SK-N-SH treated with all-trans-retinoic acid at 6 μM for 48 hours (cell line): ENCODE results near the gene EVA1C.
"Not testable (repeated sequence)": the region's sequence is repeated elsewhere in the genome, so short reads cannot be mapped to it uniquely, and the experiment has no call there.

ENCODE experiments used
- ATAC-seq: fragments of 200-7000 bp; cut with Tn5 transposase; 3 replicates; pipeline ENCODE4 v1.9.1; 2020; ENCODE audit warnings: mild to moderate bottlenecking, moderate library complexity
- ARNTL ChIP-seq: fragments of 450-650 bp; formaldehyde crosslinking; IDR thresholded peaks from 2 replicates; pipeline ENCODE4 v1.5.0; 2020; ENCODE audit warnings: low read depth, mild to moderate bottlenecking, moderate library complexity, borderline replicate concordance
- BACH2 ChIP-seq: fragments of 250-450 bp; sonication (Bioruptor Pico); IDR thresholded peaks from 2 replicates; pipeline ENCODE4 v1.9.0; 2021; ENCODE audit warnings: mild to moderate bottlenecking, borderline replicate concordance
- CSDC2 ChIP-seq: fragments of 250-450 bp; sonication (Bioruptor Pico); IDR thresholded peaks from 2 replicates; pipeline ENCODE4 v1.5.0; 2020; ENCODE audit warnings: mild to moderate bottlenecking, moderate library complexity
- CSRNP3 ChIP-seq: fragments of 250-450 bp; sonication (Bioruptor Pico); IDR thresholded peaks from 2 replicates; pipeline ENCODE4 v1.5.1; 2021; ENCODE audit warnings: mild to moderate bottlenecking, moderate library complexity
- GLIS3 ChIP-seq: fragments of 250-450 bp; sonication (Bioruptor Pico); IDR thresholded peaks from 2 replicates; pipeline ENCODE4 v1.5.0; 2020; ENCODE audit warnings: mild to moderate bottlenecking, moderate library complexity
- ISL1 ChIP-seq: fragments of 250-450 bp; sonication (Bioruptor Pico); IDR thresholded peaks from 2 replicates; pipeline ENCODE4 v2.1.2; 2022; ENCODE audit warnings: mild to moderate bottlenecking, moderate library complexity
- OSR1 ChIP-seq: fragments of 250-450 bp; sonication (Bioruptor Pico); IDR thresholded peaks from 2 replicates; pipeline ENCODE4 v1.8.0; 2022; ENCODE audit warnings: moderate library complexity, mild to moderate bottlenecking, inconsistent platforms
- POU6F1 ChIP-seq: fragments of 250-450 bp; sonication (Bioruptor Pico); IDR thresholded peaks from 2 replicates; pipeline ENCODE4 v1.8.0; 2021; ENCODE audit warnings: low read depth, mild to moderate bottlenecking, moderate library complexity, borderline replicate concordance
- PPARA ChIP-seq: fragments of 250-450 bp; sonication (Bioruptor Pico); IDR thresholded peaks from 2 replicates; pipeline ENCODE4 v1.5.0; 2020; ENCODE audit warnings: mild to moderate bottlenecking, borderline replicate concordance
- RARB ChIP-seq: fragments of 250-450 bp; sonication (Bioruptor Pico); IDR thresholded peaks from 2 replicates; pipeline ENCODE4 v1.8.0; 2021; ENCODE audit warnings: mild to moderate bottlenecking, moderate library complexity
- SNAI2 ChIP-seq: fragments of 250-450 bp; sonication (Bioruptor Pico); IDR thresholded peaks from 2 replicates; pipeline ENCODE4 v1.5.0; 2020; ENCODE audit warnings: mild to moderate bottlenecking, moderate library complexity
- TCF4 ChIP-seq: fragments of 250-450 bp; sonication (Bioruptor Pico); IDR thresholded peaks from 2 replicates; pipeline ENCODE4 v1.8.0; 2021; ENCODE audit warnings: mild to moderate bottlenecking, moderate library complexity, borderline replicate concordance
- TOX ChIP-seq: fragments of 250-450 bp; sonication (Bioruptor Pico); IDR thresholded peaks from 2 replicates; pipeline ENCODE4 v1.8.0; 2021; ENCODE audit warnings: mild to moderate bottlenecking, moderate library complexity, borderline replicate concordance
- ZC3H10 ChIP-seq: fragments of 250-450 bp; sonication (Bioruptor Pico); IDR thresholded peaks from 2 replicates; pipeline ENCODE4 v1.5.1; 2021; ENCODE audit warnings: mild to moderate bottlenecking, moderate library complexity
- ZFP3 ChIP-seq: fragments of 250-450 bp; sonication (Bioruptor Pico); IDR thresholded peaks from 2 replicates; pipeline ENCODE4 v1.5.0; 2020; ENCODE audit warnings: mild to moderate bottlenecking, moderate library complexity
- ZFP30 ChIP-seq: fragments of 450-650 bp; formaldehyde crosslinking; IDR thresholded peaks from 2 replicates; pipeline ENCODE4 v1.5.0; 2022; ENCODE audit warnings: mild to moderate bottlenecking, moderate library complexity
- ZNF565 ChIP-seq: fragments of 450-650 bp; formaldehyde crosslinking; conservative IDR thresholded peaks from 2 replicates; pipeline ENCODE4 v1.5.0; 2020; ENCODE audit warnings: low read depth, mild to moderate bottlenecking, moderate library complexity
- ZNF70 ChIP-seq: fragments of 450-650 bp; formaldehyde crosslinking; IDR thresholded peaks from 2 replicates; pipeline ENCODE4 v1.5.0; 2020; ENCODE audit warnings: mild to moderate bottlenecking, moderate library complexity
- ZNF8 ChIP-seq: fragments of 450-650 bp; formaldehyde crosslinking; IDR thresholded peaks from 2 replicates; pipeline ENCODE4 v1.5.0; 2020; ENCODE audit warnings: mild to moderate bottlenecking, moderate library complexity
- TF ChIP-seq, protein P1 (sequence below): fragments of 250-450 bp; sonication (Bioruptor Pico); IDR thresholded peaks from 2 replicates; pipeline ENCODE4 v1.8.0; 2020; ENCODE audit warnings: mild to moderate bottlenecking, moderate library complexity, borderline replicate concordance
- TF ChIP-seq, protein P2 (sequence below): fragments of 250-450 bp; sonication (Bioruptor Pico); IDR thresholded peaks from 2 replicates; pipeline ENCODE4 v1.5.1; 2020; ENCODE audit warnings: low read depth, mild to moderate bottlenecking, moderate library complexity
- TF ChIP-seq, protein P3 (sequence below): fragments of 250-450 bp; sonication (Bioruptor Pico); IDR thresholded peaks from 2 replicates; pipeline ENCODE4 v1.5.0; 2020; ENCODE audit warnings: mild to moderate bottlenecking, moderate library complexity

Gene EVA1C

DNA sequence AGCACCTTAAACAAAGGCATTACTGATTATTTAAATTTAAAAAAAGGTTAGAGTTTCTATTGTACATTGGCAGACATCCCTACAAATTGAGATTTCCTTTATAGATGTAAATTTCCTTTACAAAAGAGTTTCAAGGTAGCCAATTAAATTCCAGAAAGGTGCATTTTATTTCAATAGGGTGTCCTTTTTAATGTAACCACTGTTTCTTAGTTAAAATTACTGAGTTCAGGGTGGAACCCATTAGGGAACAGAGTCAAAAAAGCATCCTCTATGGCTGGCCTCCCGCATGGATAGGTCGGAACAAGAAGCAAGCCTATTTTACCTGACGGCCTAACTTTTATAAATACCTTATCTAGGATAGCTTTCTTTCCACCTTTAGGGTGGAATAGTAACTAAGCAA lies 148.4 kb downstream of the EVA1C start:
- no peak for TF ChIP-seq TCF4 (CRISPR knock-in tag)
- TF ChIP-seq ZC3H10 (CRISPR knock-in tag): no peak
- TF ChIP-seq ZNF70 (CRISPR knock-in tag): no peak
- TF ChIP-seq ZNF565: no peak
- TF ChIP-seq TOX (CRISPR knock-in tag): no peak
- TF ChIP-seq ZFP3 (CRISPR knock-in tag): no peak
- no peak for TF ChIP-seq ARNTL (CRISPR knock-in tag)
- TF ChIP-seq, protein P1, sequence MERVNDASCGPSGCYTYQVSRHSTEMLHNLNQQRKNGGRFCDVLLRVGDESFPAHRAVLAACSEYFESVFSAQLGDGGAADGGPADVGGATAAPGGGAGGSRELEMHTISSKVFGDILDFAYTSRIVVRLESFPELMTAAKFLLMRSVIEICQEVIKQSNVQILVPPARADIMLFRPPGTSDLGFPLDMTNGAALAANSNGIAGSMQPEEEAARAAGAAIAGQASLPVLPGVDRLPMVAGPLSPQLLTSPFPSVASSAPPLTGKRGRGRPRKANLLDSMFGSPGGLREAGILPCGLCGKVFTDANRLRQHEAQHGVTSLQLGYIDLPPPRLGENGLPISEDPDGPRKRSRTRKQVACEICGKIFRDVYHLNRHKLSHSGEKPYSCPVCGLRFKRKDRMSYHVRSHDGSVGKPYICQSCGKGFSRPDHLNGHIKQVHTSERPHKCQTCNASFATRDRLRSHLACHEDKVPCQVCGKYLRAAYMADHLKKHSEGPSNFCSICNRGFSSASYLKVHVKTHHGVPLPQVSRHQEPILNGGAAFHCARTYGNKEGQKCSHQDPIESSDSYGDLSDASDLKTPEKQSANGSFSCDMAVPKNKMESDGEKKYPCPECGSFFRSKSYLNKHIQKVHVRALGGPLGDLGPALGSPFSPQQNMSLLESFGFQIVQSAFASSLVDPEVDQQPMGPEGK (CRISPR knock-in tag): no peak
- no peak for TF ChIP-seq ZNF8 (CRISPR knock-in tag)
- TF ChIP-seq GLIS3 (CRISPR knock-in tag): no peak
- TF ChIP-seq OSR1 (CRISPR knock-in tag): no peak
- TF ChIP-seq ZFP30 (CRISPR knock-in tag): no peak
- TF ChIP-seq POU6F1: no peak
- TF ChIP-seq CSDC2: no peak
- TF ChIP-seq BACH2: no peak
- no peak for TF ChIP-seq CSRNP3 (CRISPR knock-in tag)
- TF ChIP-seq, protein P2, sequence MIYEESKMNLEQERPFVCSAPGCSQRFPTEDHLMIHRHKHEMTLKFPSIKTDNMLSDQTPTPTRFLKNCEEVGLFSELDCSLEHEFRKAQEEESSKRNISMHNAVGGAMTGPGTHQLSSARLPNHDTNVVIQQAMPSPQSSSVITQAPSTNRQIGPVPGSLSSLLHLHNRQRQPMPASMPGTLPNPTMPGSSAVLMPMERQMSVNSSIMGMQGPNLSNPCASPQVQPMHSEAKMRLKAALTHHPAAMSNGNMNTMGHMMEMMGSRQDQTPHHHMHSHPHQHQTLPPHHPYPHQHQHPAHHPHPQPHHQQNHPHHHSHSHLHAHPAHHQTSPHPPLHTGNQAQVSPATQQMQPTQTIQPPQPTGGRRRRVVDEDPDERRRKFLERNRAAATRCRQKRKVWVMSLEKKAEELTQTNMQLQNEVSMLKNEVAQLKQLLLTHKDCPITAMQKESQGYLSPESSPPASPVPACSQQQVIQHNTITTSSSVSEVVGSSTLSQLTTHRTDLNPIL (CRISPR knock-in tag): no peak
- no peak for ATAC-seq

GRCh38 chr21:32561476-32561875 lies 149.0 kb downstream of the EVA1C start:
- not testable (repeated sequence) for ATAC-seq

DNA sequence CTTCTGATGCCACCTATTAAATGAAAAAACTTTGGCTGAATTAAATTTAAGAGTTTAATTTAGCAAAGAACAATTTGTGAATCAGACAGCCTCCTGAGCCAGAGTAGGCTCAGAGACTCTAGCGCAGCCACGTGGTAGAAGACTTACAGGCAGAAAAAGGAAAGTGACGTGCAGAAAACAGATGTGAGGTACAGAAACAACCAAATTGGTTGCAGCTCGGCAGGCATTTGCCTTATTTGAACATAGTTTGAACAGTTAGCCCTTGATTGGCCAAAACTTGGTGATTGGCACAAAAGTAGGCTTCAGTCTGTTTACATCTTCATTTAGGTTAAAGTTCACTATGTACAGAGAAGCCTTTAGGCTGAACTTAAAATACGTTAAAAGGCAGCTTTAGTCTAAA lies 149.9 kb downstream of the EVA1C start:
- ATAC-seq: no peak
- no peak for TF ChIP-seq CSDC2
- TF ChIP-seq SNAI2 (CRISPR knock-in tag): no peak
- TF ChIP-seq, protein P2 (CRISPR knock-in tag): no peak
- no peak for TF ChIP-seq ISL1 (CRISPR knock-in tag)
- no peak for TF ChIP-seq ZC3H10 (CRISPR knock-in tag)
- TF ChIP-seq ZFP30 (CRISPR knock-in tag): no peak
- TF ChIP-seq, protein P3, sequence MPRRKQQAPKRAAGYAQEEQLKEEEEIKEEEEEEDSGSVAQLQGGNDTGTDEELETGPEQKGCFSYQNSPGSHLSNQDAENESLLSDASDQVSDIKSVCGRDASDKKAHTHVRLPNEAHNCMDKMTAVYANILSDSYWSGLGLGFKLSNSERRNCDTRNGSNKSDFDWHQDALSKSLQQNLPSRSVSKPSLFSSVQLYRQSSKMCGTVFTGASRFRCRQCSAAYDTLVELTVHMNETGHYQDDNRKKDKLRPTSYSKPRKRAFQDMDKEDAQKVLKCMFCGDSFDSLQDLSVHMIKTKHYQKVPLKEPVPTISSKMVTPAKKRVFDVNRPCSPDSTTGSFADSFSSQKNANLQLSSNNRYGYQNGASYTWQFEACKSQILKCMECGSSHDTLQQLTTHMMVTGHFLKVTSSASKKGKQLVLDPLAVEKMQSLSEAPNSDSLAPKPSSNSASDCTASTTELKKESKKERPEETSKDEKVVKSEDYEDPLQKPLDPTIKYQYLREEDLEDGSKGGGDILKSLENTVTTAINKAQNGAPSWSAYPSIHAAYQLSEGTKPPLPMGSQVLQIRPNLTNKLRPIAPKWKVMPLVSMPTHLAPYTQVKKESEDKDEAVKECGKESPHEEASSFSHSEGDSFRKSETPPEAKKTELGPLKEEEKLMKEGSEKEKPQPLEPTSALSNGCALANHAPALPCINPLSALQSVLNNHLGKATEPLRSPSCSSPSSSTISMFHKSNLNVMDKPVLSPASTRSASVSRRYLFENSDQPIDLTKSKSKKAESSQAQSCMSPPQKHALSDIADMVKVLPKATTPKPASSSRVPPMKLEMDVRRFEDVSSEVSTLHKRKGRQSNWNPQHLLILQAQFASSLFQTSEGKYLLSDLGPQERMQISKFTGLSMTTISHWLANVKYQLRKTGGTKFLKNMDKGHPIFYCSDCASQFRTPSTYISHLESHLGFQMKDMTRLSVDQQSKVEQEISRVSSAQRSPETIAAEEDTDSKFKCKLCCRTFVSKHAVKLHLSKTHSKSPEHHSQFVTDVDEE (CRISPR knock-in tag): no peak
- TF ChIP-seq OSR1 (CRISPR knock-in tag): no peak
- TF ChIP-seq CSRNP3 (CRISPR knock-in tag): no peak
- TF ChIP-seq ARNTL (CRISPR knock-in tag): no peak
- TF ChIP-seq PPARA (CRISPR knock-in tag): no peak
- no peak for TF ChIP-seq GLIS3 (CRISPR knock-in tag)
- TF ChIP-seq TOX (CRISPR knock-in tag): no peak
- TF ChIP-seq BACH2: no peak
- no peak for TF ChIP-seq ZNF565
- TF ChIP-seq RARB (CRISPR knock-in tag): no peak
- TF ChIP-seq TCF4 (CRISPR knock-in tag): no peak
- TF ChIP-seq, protein P1 (CRISPR knock-in tag): no peak
